WERI-Rb-1 (cell line): Measurements from ENCODE around the gene HHATL.

Source experiments
- DNase-seq: peaks from one replicate; pipeline ENCODE4 v3.0.0-alpha.2; 2020
- H3K27ac ChIP-seq: fragments of 250-450 bp; sonication (Bioruptor Pico); 2 replicates; pipeline ENCODE4 v1.5.1; 2020; ENCODE audit warnings: mild to moderate bottlenecking, moderate library complexity
- H3K27me3 ChIP-seq: fragments of 250-450 bp; sonication (Bioruptor Pico); 2 replicates; pipeline ENCODE4 v1.5.1; 2021; ENCODE audit warnings: mild to moderate bottlenecking, low read depth, moderate library complexity; ENCODE audit not compliant: insufficient read depth, severe bottlenecking
- H3K36me3 ChIP-seq: fragments of 250-450 bp; sonication (Bioruptor Pico); 2 replicates; pipeline ENCODE4 v1.5.1; 2020; ENCODE audit warnings: mild to moderate bottlenecking, moderate library complexity
- H3K4me3 ChIP-seq: 2 replicates; pipeline ENCODE4 v1.5.1; 2011; ENCODE audit warnings: low read depth, mild to moderate bottlenecking, control low read depth, low read length
- H3K9me3 ChIP-seq: fragments of 250-450 bp; sonication (Bioruptor Pico); 2 replicates; pipeline ENCODE4 v1.5.1; 2021; ENCODE audit warnings: mild to moderate bottlenecking, moderate library complexity; ENCODE audit not compliant: severe bottlenecking
- TF ChIP-seq, protein P1 (sequence below): IDR thresholded peaks from 2 replicates; pipeline ENCODE4 v1.5.1; 2011; ENCODE audit warnings: low read depth, mild to moderate bottlenecking, control low read depth, inconsistent platforms, low read length

HHATL gene

DNA sequence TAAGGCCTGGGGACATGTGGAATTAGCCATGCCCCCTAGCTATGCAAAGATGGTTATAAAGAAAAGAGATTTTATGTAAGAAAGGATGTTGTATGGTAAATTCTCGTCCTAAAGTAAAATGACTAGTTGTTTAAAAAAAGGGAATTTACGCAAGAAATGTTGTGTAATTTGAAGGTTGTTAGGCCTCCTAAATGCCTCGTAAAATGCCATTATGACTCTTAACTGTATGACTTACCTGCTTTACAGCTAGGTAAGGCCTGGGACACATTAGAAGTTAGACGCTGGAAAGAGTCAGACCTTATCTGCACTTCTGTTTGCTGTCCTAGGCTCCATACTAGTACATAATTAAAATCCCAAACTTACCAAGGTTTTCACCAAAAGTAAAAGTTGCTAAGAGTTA, 17.5 kb upstream of the HHATL start:
- Histone ChIP-seq H3K9me3 (no peaks in the 10 kb centered on the region), H3K27me3 (no peaks in the 10 kb centered on the region), H3K4me3 (no peak overlapping the region), H3K27ac (no peak overlapping the region), H3K36me3 (no peaks in the 10 kb centered on the region)
- TF ChIP-seq, protein P1, sequence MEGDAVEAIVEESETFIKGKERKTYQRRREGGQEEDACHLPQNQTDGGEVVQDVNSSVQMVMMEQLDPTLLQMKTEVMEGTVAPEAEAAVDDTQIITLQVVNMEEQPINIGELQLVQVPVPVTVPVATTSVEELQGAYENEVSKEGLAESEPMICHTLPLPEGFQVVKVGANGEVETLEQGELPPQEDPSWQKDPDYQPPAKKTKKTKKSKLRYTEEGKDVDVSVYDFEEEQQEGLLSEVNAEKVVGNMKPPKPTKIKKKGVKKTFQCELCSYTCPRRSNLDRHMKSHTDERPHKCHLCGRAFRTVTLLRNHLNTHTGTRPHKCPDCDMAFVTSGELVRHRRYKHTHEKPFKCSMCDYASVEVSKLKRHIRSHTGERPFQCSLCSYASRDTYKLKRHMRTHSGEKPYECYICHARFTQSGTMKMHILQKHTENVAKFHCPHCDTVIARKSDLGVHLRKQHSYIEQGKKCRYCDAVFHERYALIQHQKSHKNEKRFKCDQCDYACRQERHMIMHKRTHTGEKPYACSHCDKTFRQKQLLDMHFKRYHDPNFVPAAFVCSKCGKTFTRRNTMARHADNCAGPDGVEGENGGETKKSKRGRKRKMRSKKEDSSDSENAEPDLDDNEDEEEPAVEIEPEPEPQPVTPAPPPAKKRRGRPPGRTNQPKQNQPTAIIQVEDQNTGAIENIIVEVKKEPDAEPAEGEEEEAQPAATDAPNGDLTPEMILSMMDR, result no peak
- DNase-seq, result no peak

DNA sequence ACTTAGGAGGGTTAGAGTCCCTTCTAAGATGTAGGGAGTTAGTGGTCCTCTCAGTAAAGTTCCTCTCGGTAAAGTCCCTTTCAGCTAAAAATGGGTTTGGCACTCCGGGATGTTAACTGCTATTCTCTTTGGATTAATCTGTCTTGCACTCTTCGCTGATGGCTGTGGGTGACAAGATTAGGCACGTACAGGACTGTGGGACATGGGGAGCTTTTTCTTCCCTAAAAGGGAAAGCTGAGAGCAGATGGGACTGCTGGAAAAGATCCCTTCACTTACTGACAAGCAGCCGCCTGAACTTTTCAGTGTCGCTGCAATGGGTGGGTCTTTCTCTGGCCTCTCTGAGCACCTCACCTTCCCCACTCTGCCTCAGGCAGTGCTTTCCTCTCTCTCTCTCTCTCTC, 16.4 kb upstream of the HHATL start:
- Histone ChIP-seq H3K27me3 (no peaks in the 10 kb centered on the region), H3K9me3 (no peaks in the 10 kb centered on the region), H3K27ac (no peak overlapping the region), H3K4me3 (no peak overlapping the region), H3K36me3 (no peaks in the 10 kb centered on the region)
- DNase-seq, result no peak
- TF ChIP-seq, protein P1, result no peak

DNA sequence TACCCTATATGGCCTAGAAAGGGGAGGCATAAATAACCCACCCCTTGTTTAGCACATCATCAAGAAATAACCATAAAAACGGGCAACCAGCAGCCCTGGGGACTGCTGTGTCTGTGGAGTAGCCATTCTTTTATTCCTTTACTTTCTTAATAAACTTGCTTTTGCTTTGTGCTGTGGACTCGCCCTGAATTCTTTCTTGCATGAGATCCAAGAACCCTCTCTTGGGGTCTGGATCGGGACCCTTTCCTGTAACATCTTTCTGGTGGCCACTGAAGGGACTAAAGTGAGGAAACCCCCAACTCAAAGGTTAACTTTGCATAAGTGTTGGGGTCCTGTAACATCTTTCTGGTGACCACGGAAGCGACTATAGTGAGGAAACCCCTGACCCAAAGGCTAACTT, 15.7 kb upstream of the HHATL start:
- H3K36me3 ChIP-seq, result no peaks in the 10 kb centered on the region
- H3K4me3 ChIP-seq, result no peak overlapping the region
- no peak overlapping the region for H3K27ac ChIP-seq
- no peaks in the 10 kb centered on the region for H3K9me3 ChIP-seq
- TF ChIP-seq, protein P1, result no peak
- H3K27me3 ChIP-seq, result no peaks in the 10 kb centered on the region
- DNase-seq, result no peak

DNA sequence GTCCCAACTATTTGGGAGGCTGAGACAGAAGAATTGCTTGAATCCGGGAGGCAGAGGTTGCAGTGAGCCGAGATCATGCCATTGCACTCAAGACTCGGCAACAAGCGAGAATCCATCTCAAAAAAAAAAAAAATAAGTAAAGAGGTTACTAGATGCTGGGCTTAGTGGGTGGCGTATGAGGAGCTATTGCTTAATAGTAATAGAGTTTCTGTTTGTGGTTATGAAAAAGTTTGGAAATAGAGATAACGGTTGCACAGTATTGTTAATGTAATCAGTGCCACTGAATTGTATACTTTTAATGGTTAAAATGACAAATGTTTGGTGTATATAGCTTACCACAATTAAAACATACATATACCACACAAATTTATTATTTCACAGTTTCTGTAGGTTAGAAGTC, 14.7 kb upstream of the HHATL start:
- no peak overlapping the region for H3K27ac ChIP-seq

DNA sequence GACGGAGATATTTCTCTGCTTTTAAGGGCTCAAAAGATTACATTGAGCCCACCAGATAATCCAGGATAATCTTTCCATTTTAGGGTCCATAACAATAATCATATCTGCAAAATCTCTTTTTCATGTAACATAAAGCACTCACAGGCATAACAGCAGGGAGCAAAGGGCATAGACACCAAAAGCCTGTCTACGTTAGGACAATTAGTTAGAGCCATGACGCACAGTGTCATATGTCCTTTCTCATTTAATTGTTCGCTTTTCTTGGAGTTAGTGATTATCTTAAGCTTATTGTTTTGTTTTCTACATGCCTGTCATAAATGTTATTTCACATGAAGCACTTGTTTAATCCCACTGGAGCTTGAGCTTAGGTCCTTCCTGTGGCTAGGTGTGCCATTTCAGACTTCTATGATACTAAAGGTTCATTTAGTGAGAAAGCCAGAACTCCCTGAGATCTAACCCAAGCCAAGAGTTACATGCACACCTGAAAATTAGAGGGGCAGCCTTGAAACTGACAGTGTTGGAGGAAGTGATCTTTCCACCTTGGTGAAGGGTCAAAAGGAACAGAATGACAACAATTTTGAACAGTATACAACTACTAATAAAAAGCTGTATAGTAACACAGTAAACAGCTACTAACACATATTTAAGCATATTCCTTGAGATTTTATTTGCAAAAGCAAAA, 11.7 kb upstream of the HHATL start:
- no peaks in the 10 kb centered on the region for H3K36me3 ChIP-seq
- H3K27ac ChIP-seq, result peak overlapping the region; percentile 29
- TF ChIP-seq, protein P1, result no peak
- H3K9me3 ChIP-seq, result no peaks in the 10 kb centered on the region
- no peak overlapping the region for H3K4me3 ChIP-seq
- H3K27me3 ChIP-seq, result no peaks in the 10 kb centered on the region
- peak; percentile 4 for DNase-seq

More for the DNA sequence above, 14.7 kb upstream of the HHATL start:
- DNase-seq, result no peak
- TF ChIP-seq, protein P1, result no peak
- Histone ChIP-seq H3K36me3 (no peaks in the 10 kb centered on the region), H3K9me3 (no peaks in the 10 kb centered on the region), H3K27me3 (no peaks in the 10 kb centered on the region), H3K4me3 (no peak overlapping the region)

DNA sequence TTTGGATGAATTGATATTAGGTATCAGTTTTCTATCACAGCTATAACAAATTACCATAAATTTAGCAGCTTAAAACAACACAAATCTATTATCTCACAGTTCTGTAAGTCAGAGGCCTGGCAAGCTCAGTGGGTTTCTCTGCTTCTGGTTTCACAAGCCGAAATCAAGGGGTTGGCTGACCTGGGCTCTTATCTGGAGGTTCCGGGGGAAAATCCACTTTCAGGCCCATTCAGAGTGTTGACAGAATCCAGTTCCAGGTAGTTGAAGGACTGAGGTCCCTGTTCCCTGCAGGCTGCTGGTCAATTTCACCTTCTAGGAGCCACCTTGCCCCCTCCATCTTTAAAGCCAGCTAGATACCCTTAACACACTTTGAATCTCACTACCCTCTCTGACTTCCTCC, 11.1 kb upstream of the HHATL start:
- no peaks in the 10 kb centered on the region for H3K9me3 ChIP-seq
- no peak overlapping the region for H3K27ac ChIP-seq

More for the DNA sequence above, 11.1 kb upstream of the HHATL start:
- Histone ChIP-seq H3K36me3 (no peaks in the 10 kb centered on the region), H3K27me3 (no peaks in the 10 kb centered on the region), H3K4me3 (no peak overlapping the region)
- TF ChIP-seq, protein P1, result no peak
- peak; percentile 3 for DNase-seq
